Activated CD4-positive, alpha-beta memory T cell treated with anti-CD3 and anti-CD28 coated beads, Interleukin-2, amount 10 ng/mL, durations not matched to agents 7 days and 5 days (primary cell): Measurements from ENCODE around the gene CTIF. TPM values are rescaled to one million over a fixed set of nuclear protein-coding genes. Genes with fewer than 3 reads are reported as not detected.

Experiments used
- CTCF ChIA-PET: fragments of 350-600 bp; sonication (Branson Sonifier 250); formaldehyde crosslinking; loops from one replicate; lab custom pipeline; 2021; ENCODE audit warnings: antibody characterized with exemption, inconsistent platforms; lab: Charles Lee
- POLR2A ChIA-PET: fragments of 350-600 bp; sonication (Branson Sonifier 250); formaldehyde crosslinking; loops from one replicate; lab custom pipeline; 2021; ENCODE audit warnings: antibody characterized with exemption; lab: Charles Lee
- DNase-seq: peaks from one replicate; pipeline ENCODE4 v3.0.0-alpha.2; 2020
- H3K27ac Mint-ChIP-seq: one replicate; pipeline ENCODE4 v1.8.0; 2021; ENCODE audit warnings: mild to moderate bottlenecking, mixed read lengths
- H3K27me3 Mint-ChIP-seq: one replicate; pipeline ENCODE4 v1.8.0; 2021; ENCODE audit warnings: mixed read lengths
- H3K36me3 Mint-ChIP-seq: one replicate; pipeline ENCODE4 v1.8.0; 2021; ENCODE audit warnings: low read depth, mixed read lengths
- H3K4me1 Mint-ChIP-seq: one replicate; pipeline ENCODE4 v1.8.0; 2021; ENCODE audit warnings: mixed read lengths
- H3K4me3 Mint-ChIP-seq: one replicate; pipeline ENCODE4 v1.8.0; 2021; ENCODE audit warnings: mild to moderate bottlenecking, mixed read lengths
- H3K9me3 Mint-ChIP-seq: one replicate; pipeline ENCODE4 v1.8.0; 2021; ENCODE audit warnings: mixed read lengths
- total RNA-seq, 2 experiments: library from RNA; stranded (reverse); gene quantifications; one replicate each; pipeline ENCODE4 v1.2.3, GENCODE V29; 2021

CTIF gene
- total RNA-seq, 2 experiments from 2014 or later = 4.9 to 5.1 TPM

GRCh38 chr18:48860269-48861180 is 321.7 kb downstream of the CTIF start:
- Mint-ChIP-seq H3K9me3 (peaks cover 7% of the 10 kb centered on the region), H3K4me1 (peaks cover 22% of the 10 kb centered on the region), H3K4me3 (no peak overlapping the region), H3K27me3 (no peaks in the 10 kb centered on the region), H3K36me3 (peaks cover 6% of the 10 kb centered on the region), H3K27ac (no peak overlapping the region)
- CTCF ChIA-PET = no interaction called here
- no peak for DNase-seq
- POLR2A ChIA-PET = interaction anchor here (1.0 to 2.0 kb wide), 2 partner anchors 8 to 19 kb away, joined by 3 to 7 read pairs; no protein-coding TSS in a partner anchor

- Mint-ChIP-seq H3K36me3 (peaks cover 6% of the 10 kb centered on the region), H3K27me3 (no peaks in the 10 kb centered on the region), H3K4me3 (no peak overlapping the region), H3K4me1 (peaks cover 15% of the 10 kb centered on the region), H3K27ac (no peak overlapping the region), H3K9me3 (peaks cover 10% of the 10 kb centered on the region)
- ChIA-PET POLR2A (interaction anchor here (1.0 kb wide), 1 partner anchor 18 kb away, joined by 3 read pairs; no protein-coding TSS in a partner anchor), CTCF (no interaction called here)
- no peak for DNase-seq
Observed at GRCh38 chr18:48861181-48861708, 322.4 kb downstream of the CTIF start.

GRCh38 chr18:48862132-48862531 is 323.3 kb downstream of the CTIF start:
- Mint-ChIP-seq H3K4me3 (no peak overlapping the region), H3K4me1 (peaks cover 10% of the 10 kb centered on the region), H3K9me3 (peaks cover 10% of the 10 kb centered on the region), H3K27me3 (no peaks in the 10 kb centered on the region), H3K27ac (no peak overlapping the region), H3K36me3 (peaks cover 6% of the 10 kb centered on the region)
- no peak for DNase-seq
- CTCF ChIA-PET = no interaction called here
- POLR2A ChIA-PET = interaction anchor here (0.5 to 1.0 kb wide), 2 partner anchors 15 to 17 kb away, joined by 3 read pairs; no protein-coding TSS in a partner anchor

GRCh38 chr18:48862678-48863270 is 323.9 kb downstream of the CTIF start:
- no peak overlapping the region for H3K27ac Mint-ChIP-seq
- DNase-seq = no peak
- H3K36me3 Mint-ChIP-seq = peaks cover 6% of the 10 kb centered on the region
- H3K4me3 Mint-ChIP-seq = no peak overlapping the region
- ChIA-PET CTCF (no interaction called here), POLR2A (interaction anchor here (0.5 kb wide), 1 partner anchor 16 kb away, joined by 3 read pairs; no protein-coding TSS in a partner anchor)
- H3K27me3 Mint-ChIP-seq = no peaks in the 10 kb centered on the region
- H3K4me1 Mint-ChIP-seq = peaks cover 7% of the 10 kb centered on the region
- H3K9me3 Mint-ChIP-seq = peaks cover 10% of the 10 kb centered on the region

GRCh38 chr18:48863432-48864065 is 324.7 kb downstream of the CTIF start:
- Mint-ChIP-seq H3K9me3 (peaks cover 10% of the 10 kb centered on the region), H3K27me3 (no peaks in the 10 kb centered on the region)

GRCh38 chr18:48864876-48865275 is 326.0 kb downstream of the CTIF start:
- Mint-ChIP-seq H3K4me3 (no peak overlapping the region), H3K9me3 (peaks cover 10% of the 10 kb centered on the region), H3K36me3 (peaks cover 6% of the 10 kb centered on the region), H3K27me3 (no peaks in the 10 kb centered on the region), H3K4me1 (peaks cover 28% of the 10 kb centered on the region), H3K27ac (no peak overlapping the region)
- no peak for DNase-seq
- ChIA-PET CTCF (no interaction called here), POLR2A (interaction anchor here (0.8 kb wide), 1 partner anchor 11 kb away, joined by 3 read pairs; no protein-coding TSS in a partner anchor)

More at GRCh38 chr18:48863432-48864065, 324.7 kb downstream of the CTIF start:
- CTCF ChIA-PET = no interaction called here
- Mint-ChIP-seq H3K36me3 (peaks cover 6% of the 10 kb centered on the region), H3K4me3 (no peak overlapping the region), H3K4me1 (peaks cover 15% of the 10 kb centered on the region), H3K27ac (no peak overlapping the region)
- POLR2A ChIA-PET = no interaction called here
- no peak for DNase-seq

DNA sequence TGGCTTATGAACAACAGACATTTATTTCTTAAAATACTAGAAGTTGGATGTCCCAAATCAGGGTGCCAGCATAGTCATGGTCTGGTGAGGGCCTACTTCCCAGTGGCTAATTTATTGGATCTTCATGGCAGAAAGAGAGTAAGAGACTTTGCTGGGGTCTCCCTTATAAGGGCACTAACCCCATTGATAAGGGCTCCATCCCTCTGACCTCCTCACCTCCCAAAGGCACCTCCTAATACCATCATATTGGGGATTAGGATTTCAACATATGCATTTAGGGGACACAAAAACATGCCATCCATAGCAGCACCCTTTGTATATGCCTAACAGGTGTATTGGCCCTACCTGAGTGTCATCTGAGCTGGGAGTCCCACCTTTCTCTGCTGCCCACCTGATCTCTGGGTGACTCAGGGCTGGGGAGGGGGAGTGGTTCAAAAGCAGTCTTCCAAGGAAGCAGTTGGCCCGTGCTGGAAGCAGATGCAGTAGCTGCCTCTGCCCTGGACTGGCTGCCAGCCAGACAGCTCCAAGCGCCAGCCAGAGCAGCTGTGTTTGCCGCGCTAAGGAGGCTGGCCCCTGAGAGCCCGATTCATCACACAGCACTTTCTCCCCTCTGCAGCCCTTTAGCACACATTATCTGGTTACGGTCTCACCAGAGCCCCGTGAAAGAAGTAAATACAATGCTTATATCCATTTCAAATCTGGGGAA is 327.4 kb downstream of the CTIF start:
- POLR2A ChIA-PET = interaction anchor here (1.1 kb wide), 1 partner anchor 32 kb away, joined by 4 read pairs; no protein-coding TSS in a partner anchor
- Mint-ChIP-seq H3K9me3 (peaks cover 10% of the 10 kb centered on the region), H3K27ac (no peak overlapping the region), H3K4me3 (no peak overlapping the region), H3K36me3 (peaks cover 6% of the 10 kb centered on the region), H3K27me3 (no peaks in the 10 kb centered on the region), H3K4me1 (peaks cover 28% of the 10 kb centered on the region)
- DNase-seq = no peak
- CTCF ChIA-PET = no interaction called here

DNA sequence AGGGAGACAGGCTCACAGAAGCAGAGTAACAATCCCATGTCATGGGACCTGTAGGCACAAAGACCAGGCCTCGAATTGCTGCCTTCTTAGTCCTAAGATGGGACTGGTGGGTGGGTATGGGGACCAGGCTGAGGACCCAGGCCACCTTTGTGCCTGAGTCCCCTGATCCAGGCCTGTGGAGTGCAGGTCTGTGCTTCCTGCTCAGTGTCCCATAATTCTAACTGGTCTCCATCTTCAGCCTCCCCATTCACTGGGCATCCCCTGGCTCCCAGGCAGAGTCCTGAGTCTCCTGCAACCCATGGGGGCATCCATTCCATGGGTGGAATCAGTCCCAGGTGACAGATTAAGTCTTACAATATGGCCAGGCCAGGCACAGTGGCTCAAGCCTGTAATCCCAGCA is 328.0 kb downstream of the CTIF start:
- DNase-seq = no peak
- H3K4me3 Mint-ChIP-seq = no peak overlapping the region
- H3K36me3 Mint-ChIP-seq = peaks cover 6% of the 10 kb centered on the region
- H3K9me3 Mint-ChIP-seq = peaks cover 10% of the 10 kb centered on the region
- ChIA-PET POLR2A (interaction anchor here (1.1 to 3.2 kb wide), 3 partner anchors 11 to 31 kb away, joined by 4 to 37 read pairs (median 24); no protein-coding TSS in a partner anchor), CTCF (interaction anchor here (0.9 kb wide), 1 partner anchor 23 kb away, joined by 3 read pairs; no protein-coding TSS in a partner anchor)
- peaks cover 29% of the 10 kb centered on the region for H3K4me1 Mint-ChIP-seq
- no peak overlapping the region for H3K27ac Mint-ChIP-seq
- no peaks in the 10 kb centered on the region for H3K27me3 Mint-ChIP-seq

GRCh38 chr18:48867978-48868377 is 329.1 kb downstream of the CTIF start:
- H3K27me3 Mint-ChIP-seq = no peaks in the 10 kb centered on the region
- ChIA-PET POLR2A (interaction anchor here (1.1 to 3.2 kb wide), 15 partner anchors 9 to 84 kb away, joined by 3 to 37 read pairs (median 7); no protein-coding TSS in a partner anchor), CTCF (interaction anchor here (0.9 to 2.2 kb wide), 8 partner anchors 12 to 92 kb away, joined by 3 to 8 read pairs (median 6); no protein-coding TSS in a partner anchor)
- H3K36me3 Mint-ChIP-seq = peaks cover 6% of the 10 kb centered on the region
- H3K4me1 Mint-ChIP-seq = peaks cover 40% of the 10 kb centered on the region
- H3K9me3 Mint-ChIP-seq = peaks cover 10% of the 10 kb centered on the region
- DNase-seq = no peak
- H3K27ac Mint-ChIP-seq = peak overlapping the region; percentile 99
- H3K4me3 Mint-ChIP-seq = peak overlapping the region; percentile 11

DNA sequence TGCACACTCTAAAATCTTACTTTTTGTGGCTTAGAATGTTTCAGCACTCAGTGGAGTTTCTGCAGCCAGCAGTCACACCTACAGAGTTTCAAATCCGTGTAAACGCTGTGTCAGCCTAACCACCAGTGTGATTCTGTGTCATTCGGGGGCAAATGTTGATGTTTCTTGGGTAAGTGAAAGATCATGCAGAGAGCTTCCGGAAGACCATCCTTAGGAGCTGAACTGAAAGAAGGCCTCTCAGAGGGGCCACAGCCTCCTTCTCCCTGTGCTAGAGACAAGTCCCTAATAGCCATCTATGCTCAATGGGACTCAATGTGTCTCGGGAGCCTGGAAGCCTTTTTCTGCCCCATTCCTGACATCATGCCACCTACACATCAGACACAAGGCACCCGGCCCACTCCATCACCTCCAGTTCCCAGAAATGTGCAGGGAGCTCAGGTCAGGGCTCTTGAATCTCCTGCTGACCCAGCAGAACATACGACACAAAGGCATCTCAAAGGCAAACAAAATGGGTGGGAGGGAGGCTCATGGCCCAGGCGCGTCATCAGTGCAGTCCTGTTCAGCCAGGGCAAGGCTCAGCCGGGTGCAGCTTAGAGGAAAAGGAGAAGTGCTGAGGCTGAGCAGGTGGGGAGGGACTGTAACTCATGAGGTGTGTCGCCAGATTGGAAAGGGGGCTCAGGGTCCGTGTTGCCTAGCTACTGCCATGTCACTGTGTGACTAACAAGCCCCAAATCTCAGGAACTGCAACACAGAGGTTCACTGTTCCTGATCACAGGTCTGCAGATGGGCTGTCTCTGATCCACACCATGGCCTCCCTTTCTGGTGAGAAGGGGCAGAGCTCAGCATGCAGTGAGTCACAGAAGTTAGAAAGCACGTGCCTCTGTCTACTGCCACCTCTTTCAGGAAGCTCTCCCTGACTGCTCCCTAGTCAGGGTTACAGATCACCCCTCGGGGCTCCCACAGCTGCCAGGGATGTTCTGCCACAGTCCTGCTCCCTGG is 329.9 kb downstream of the CTIF start:
- peaks cover 4% of the 10 kb centered on the region for H3K36me3 Mint-ChIP-seq
- H3K9me3 Mint-ChIP-seq = peaks cover 7% of the 10 kb centered on the region
- H3K27me3 Mint-ChIP-seq = no peaks in the 10 kb centered on the region
- ChIA-PET POLR2A (interaction anchor here (0.6 to 3.2 kb wide), 19 partner anchors 9 to 91 kb away, joined by 3 to 37 read pairs (median 7); no protein-coding TSS in a partner anchor), CTCF (interaction anchor here (0.6 to 2.2 kb wide), 9 partner anchors 13 to 92 kb away, joined by 3 to 8 read pairs (median 4); no protein-coding TSS in a partner anchor)
- H3K4me3 Mint-ChIP-seq = peak overlapping the region; percentile 16
- H3K4me1 Mint-ChIP-seq = peaks cover 41% of the 10 kb centered on the region
- peak overlapping the region; percentile 99 for H3K27ac Mint-ChIP-seq
- peak; percentile 76 for DNase-seq

GRCh38 chr18:48869591-48869990 is 330.8 kb downstream of the CTIF start:
- Mint-ChIP-seq H3K4me1 (peaks cover 44% of the 10 kb centered on the region), H3K4me3 (no peak overlapping the region), H3K9me3 (peaks cover 7% of the 10 kb centered on the region), H3K27ac (peak overlapping the region; percentile 99), H3K27me3 (no peaks in the 10 kb centered on the region), H3K36me3 (peaks cover 4% of the 10 kb centered on the region)
- ChIA-PET POLR2A (interaction anchor here (1.0 to 3.2 kb wide), 10 partner anchors 14 to 84 kb away, joined by 3 to 37 read pairs (median 13); no protein-coding TSS in a partner anchor), CTCF (interaction anchor here (1.0 to 2.2 kb wide), 6 partner anchors 14 to 93 kb away, joined by 3 to 8 read pairs (median 7); no protein-coding TSS in a partner anchor)
- no peak for DNase-seq
